Midbrain (tissue), 1 donor: ENCODE measurements around the gene HECW1.
"Not testable (repeated sequence)": the region's sequence is repeated elsewhere in the genome, so short reads cannot be mapped to it uniquely, and the experiment has no call there.

Source experiments
- DNase-seq: peaks from one replicate; lab custom pipeline; 2025; lab: John Stamatoyannopoulos, UW

HECW1 gene

GRCh38 chr7:43112941-43113621 lies 634 bp downstream of the HECW1 start:
- no peak for DNase-seq

GRCh38 chr7:43113622-43114457 lies 1.4 kb downstream of the HECW1 start:
- no peak for DNase-seq

- no peak for DNase-seq
Observed at GRCh38 chr7:43114458-43114780, 2.0 kb downstream of the HECW1 start.

GRCh38 chr7:43116451-43116850 lies 4.0 kb downstream of the HECW1 start:
- DNase-seq, result no peak

GRCh38 chr7:43117095-43117494 lies 4.6 kb downstream of the HECW1 start:
- DNase-seq, result no peak

- DNase-seq, result no peak
Observed at GRCh38 chr7:43117861-43118260, 5.4 kb downstream of the HECW1 start.

- DNase-seq, result no peak
Observed at GRCh38 chr7:43118313-43118712, 5.9 kb downstream of the HECW1 start.

- DNase-seq, result no peak
Observed at GRCh38 chr7:43119371-43120075, 7.1 kb downstream of the HECW1 start.

- DNase-seq, result no peak
Observed at GRCh38 chr7:43121973-43122372, 9.5 kb downstream of the HECW1 start.

- no peak for DNase-seq
Observed at GRCh38 chr7:43123457-43123856, 11.0 kb downstream of the HECW1 start.

- no peak for DNase-seq
Observed at GRCh38 chr7:43124388-43124787, 11.9 kb downstream of the HECW1 start.

GRCh38 chr7:43130347-43130746 lies 17.9 kb downstream of the HECW1 start:
- no peak for DNase-seq

GRCh38 chr7:43135129-43135528 lies 22.7 kb downstream of the HECW1 start:
- no peak for DNase-seq

- DNase-seq, result no peak
Observed at GRCh38 chr7:43136064-43136463, 23.6 kb downstream of the HECW1 start.

GRCh38 chr7:43137121-43137744 lies 24.8 kb downstream of the HECW1 start:
- DNase-seq, result not testable (repeated sequence)

GRCh38 chr7:43137811-43138210 lies 25.4 kb downstream of the HECW1 start:
- no peak for DNase-seq

GRCh38 chr7:43138710-43139109 lies 26.3 kb downstream of the HECW1 start:
- DNase-seq, result no peak

- no peak for DNase-seq
Observed at GRCh38 chr7:43139137-43139536, 26.7 kb downstream of the HECW1 start.

- no peak for DNase-seq
Observed at GRCh38 chr7:43140186-43140585, 27.7 kb downstream of the HECW1 start.

- DNase-seq, result no peak
Observed at GRCh38 chr7:43141091-43141490, 28.6 kb downstream of the HECW1 start.

- no peak for DNase-seq
Observed at GRCh38 chr7:43142703-43143102, 30.3 kb downstream of the HECW1 start.

- DNase-seq, result no peak
Observed at GRCh38 chr7:43143918-43144589, 31.6 kb downstream of the HECW1 start.
